Caco-2 (cell line): ENCODE results near the gene DEPDC1B. TPM values are rescaled to one million over a fixed set of nuclear protein-coding genes. Genes with fewer than 3 reads are reported as not detected.

ENCODE experiments used
- BruUV-seq: library from RNA; stranded (reverse); fragments of 400-500 nt; replicated peaks from 2 replicates; lab custom pipeline; 2021; lab: Mats Ljungman, UMichigan
- CTCF ChIA-PET: fragments of 300-600 bp; sonication (Branson Sonifier 250); formaldehyde crosslinking; loops from one replicate; lab custom pipeline; 2022; ENCODE audit warnings: antibody characterized with exemption; lab: Charles Lee
- POLR2A ChIA-PET: fragments of 300-600 bp; sonication (Branson Sonifier 250); formaldehyde crosslinking; loops from one replicate; lab custom pipeline; 2022; ENCODE audit warnings: antibody characterized with exemption; lab: Charles Lee
- DNase-seq, 2 experiments: peaks; one replicate each; pipeline versions ENCODE4 v3.0.0 to v3.0.0-alpha.2; 2020 to 2022
- H3K27me3 ChIP-seq: replicated peaks from 2 replicates; pipeline ENCODE4 v1.6.0; 2011; ENCODE audit warnings: low read length; ENCODE audit not compliant: control insufficient read depth, insufficient read depth
- H3K36me3 ChIP-seq: 2 replicates; pipeline ENCODE4 v1.5.1; 2011; ENCODE audit warnings: low read length; ENCODE audit not compliant: control insufficient read depth, insufficient read depth
- H3K4me1 ChIP-seq: fragments of 250-450 bp; sonication (Bioruptor Pico); 2 replicates; pipeline ENCODE4 v1.5.1; 2020; ENCODE audit warnings: mild to moderate bottlenecking
- H3K4me3 ChIP-seq: 2 replicates; pipeline ENCODE4 v1.5.1; 2011; ENCODE audit warnings: low read depth, mild to moderate bottlenecking, control low read depth, low read length
- H3K9me3 ChIP-seq: fragments of 250-450 bp; sonication (Bioruptor Pico); 2 replicates; pipeline ENCODE4 v1.5.1; 2020; ENCODE audit warnings: mild to moderate bottlenecking, moderate library complexity
- H3K27ac Mint-ChIP-seq: one replicate; pipeline ENCODE4 v1.8.0; 2022; ENCODE audit warnings: mixed read lengths; ENCODE audit not compliant: unreplicated experiment
- H3K27me3 Mint-ChIP-seq: one replicate; pipeline ENCODE4 v1.8.0; 2022; ENCODE audit warnings: mixed read lengths; ENCODE audit not compliant: insufficient read depth, unreplicated experiment
- H3K36me3 Mint-ChIP-seq: one replicate; pipeline ENCODE4 v1.8.0; 2022; ENCODE audit warnings: mild to moderate bottlenecking, mixed read lengths; ENCODE audit not compliant: insufficient read depth, unreplicated experiment
- H3K4me1 Mint-ChIP-seq: one replicate; pipeline ENCODE4 v1.8.0; 2022; ENCODE audit warnings: low read depth, mixed read lengths; ENCODE audit not compliant: unreplicated experiment
- H3K4me3 Mint-ChIP-seq: one replicate; pipeline ENCODE4 v1.8.0; 2022; ENCODE audit warnings: mild to moderate bottlenecking, moderate library complexity, mixed read lengths; ENCODE audit not compliant: unreplicated experiment
- H3K9me3 Mint-ChIP-seq: one replicate; pipeline ENCODE4 v1.8.0; 2022; ENCODE audit warnings: mixed read lengths; ENCODE audit not compliant: unreplicated experiment
- CTCF ChIP-seq, 2 experiments: fragments of 200-600 bp in 1 of 2; IDR thresholded peaks; 1 replicate in 1 of 2; 2 replicates in 1 of 2; pipeline versions ENCODE4 v1.5.1 to v1.8.0; 2011 to 2022; ENCODE audit warnings: antibody characterized with exemption in 1 of 2, control low read depth in 1 of 2, inconsistent platforms in 1 of 2, low read depth in 1 of 2, low read length in 1 of 2, mild to moderate bottlenecking in 1 of 2, moderate library complexity in 1 of 2; ENCODE audit not compliant: insufficient read depth in 1 of 2, severe bottlenecking in 1 of 2, unreplicated experiment in 1 of 2
- intact Hi-C: fragments of 100-400 bp; cut with micrococcal nuclease; formaldehyde crosslinking; loops from one replicate; pipeline ENCODE4 v1.10.0; 2022; ENCODE audit not compliant: unreplicated experiment
- total RNA-seq: library from RNA; stranded (reverse); gene quantifications from 2 replicates; pipeline ENCODE4 v1.2.3, GENCODE V29; 2022

The DEPDC1B gene
- total RNA-seq, 1 experiment from 2014 or later = 44.9 TPM

- Histone ChIP-seq H3K36me3 (no peaks in the 10 kb centered on the region), H3K9me3 (no peaks in the 10 kb centered on the region), H3K27me3 (no peaks in the 10 kb centered on the region), H3K4me3 (no peak overlapping the region), H3K4me1 (no peaks in the 10 kb centered on the region)
- BruUV-seq = no TSS peak
- TF ChIP-seq CTCF (IDR thresholded peaks at IDR 0.05; ENCODE audit: insufficient read depth in 1 of 2, low read depth in 1 of 2, low read length in 1 of 2, severe bottlenecking in 1 of 2, unreplicated experiment in 1 of 2) = peak; percentile 27 to 54
- DNase-seq = no peak
- H3K4me3 Mint-ChIP-seq = no peak overlapping the region
- ChIA-PET POLR2A (no interaction called here), CTCF (interaction anchor here (1.0 kb wide), 1 partner anchor 291 kb away, joined by 3 read pairs; no protein-coding TSS in a partner anchor)
- H3K27ac Mint-ChIP-seq = no peak overlapping the region
- no peaks in the 10 kb centered on the region for H3K27me3 Mint-ChIP-seq
- H3K36me3 Mint-ChIP-seq = peaks cover 11% of the 10 kb centered on the region
- no peaks in the 10 kb centered on the region for H3K9me3 Mint-ChIP-seq
- H3K4me1 Mint-ChIP-seq = no peaks in the 10 kb centered on the region
- intact Hi-C loops = loop anchor here (5.0 to 10.0 kb wide), 3 partner anchors 202 to 774 kb away; no protein-coding TSS in a partner anchor
Observed at GRCh38 chr5:60586307-60586901, 113.6 kb downstream of the DEPDC1B start.

GRCh38 chr5:60585618-60586017 is 114.3 kb downstream of the DEPDC1B start:
- TF ChIP-seq CTCF (IDR thresholded peaks at IDR 0.05; ENCODE audit: insufficient read depth in 1 of 2, low read depth in 1 of 2, low read length in 1 of 2, severe bottlenecking in 1 of 2, unreplicated experiment in 1 of 2) = no peak

GRCh38 chr5:60584304-60584703 is 115.7 kb downstream of the DEPDC1B start:
- peaks cover 11% of the 10 kb centered on the region for H3K36me3 Mint-ChIP-seq
- Histone ChIP-seq H3K36me3 (no peaks in the 10 kb centered on the region), H3K4me3 (no peak overlapping the region), H3K27me3 (no peaks in the 10 kb centered on the region), H3K9me3 (no peaks in the 10 kb centered on the region), H3K4me1 (no peaks in the 10 kb centered on the region)
- H3K4me1 Mint-ChIP-seq = no peaks in the 10 kb centered on the region
- intact Hi-C loops = loop anchor here (10.0 kb wide), 1 partner anchor 200 kb away; no protein-coding TSS in a partner anchor
- H3K4me3 Mint-ChIP-seq = no peak overlapping the region
- no peaks in the 10 kb centered on the region for H3K9me3 Mint-ChIP-seq
- POLR2A ChIA-PET = no interaction called here
- CTCF ChIA-PET = no interaction called here
- H3K27ac Mint-ChIP-seq = no peak overlapping the region
- TF ChIP-seq CTCF (IDR thresholded peaks at IDR 0.05; ENCODE audit: insufficient read depth in 1 of 2, low read depth in 1 of 2, low read length in 1 of 2, severe bottlenecking in 1 of 2, unreplicated experiment in 1 of 2) = no peak
- no TSS peak for BruUV-seq
- no peak for DNase-seq
- H3K27me3 Mint-ChIP-seq = no peaks in the 10 kb centered on the region

More at GRCh38 chr5:60585618-60586017, 114.3 kb downstream of the DEPDC1B start:
- Mint-ChIP-seq H3K27ac (no peak overlapping the region), H3K4me1 (no peaks in the 10 kb centered on the region), H3K36me3 (peaks cover 11% of the 10 kb centered on the region), H3K27me3 (no peaks in the 10 kb centered on the region), H3K4me3 (no peak overlapping the region), H3K9me3 (no peaks in the 10 kb centered on the region)
- no peak overlapping the region for H3K4me3 ChIP-seq
- H3K36me3 ChIP-seq = no peaks in the 10 kb centered on the region
- no TSS peak for BruUV-seq
- H3K9me3 ChIP-seq = no peaks in the 10 kb centered on the region
- DNase-seq = no peak
- no peaks in the 10 kb centered on the region for H3K4me1 ChIP-seq
- H3K27me3 ChIP-seq = no peaks in the 10 kb centered on the region
- intact Hi-C loops = loop anchor here (5.0 to 10.0 kb wide), 3 partner anchors 201 to 773 kb away; no protein-coding TSS in a partner anchor
- POLR2A ChIA-PET = no interaction called here
- CTCF ChIA-PET = interaction anchor here (1.0 kb wide), 1 partner anchor 290 kb away, joined by 3 read pairs; no protein-coding TSS in a partner anchor
